NCI-H128 (cell line): ENCODE measurements around the gene MTOR.
"Not testable (repeated sequence)": the region's sequence is repeated elsewhere in the genome, so short reads cannot be mapped to it uniquely, and the experiment has no call there.

ENCODE experiments used
- DNase-seq: peaks from one replicate; lab custom pipeline; 2025; ENCODE audit not compliant: unreplicated experiment; lab: John Stamatoyannopoulos, UW

MTOR gene

GRCh38 chr1:11281518-11282331 lies 19.4 kb upstream of the MTOR start:
- DNase-seq = no peak

GRCh38 chr1:11280719-11281376 lies 18.5 kb upstream of the MTOR start:
- no peak for DNase-seq

- no peak for DNase-seq
Observed at GRCh38 chr1:11279630-11280029, 17.3 kb upstream of the MTOR start.

- DNase-seq = no peak
Observed at GRCh38 chr1:11279152-11279551, 16.8 kb upstream of the MTOR start.

GRCh38 chr1:11273595-11274234 lies 11.4 kb upstream of the MTOR start:
- DNase-seq = no peak

- DNase-seq = peak; percentile 68
Observed at GRCh38 chr1:11272832-11273594, 10.7 kb upstream of the MTOR start, which contains the start of gene UBIAD1. Gene UBIAD1, plus strand, starts transcription at chr1:11273198. Its CDS starts 334 bp downstream, at chr1:11273532.

GRCh38 chr1:11272544-11272831 lies 10.1 kb upstream of the MTOR start:
- no peak for DNase-seq

GRCh38 chr1:11267350-11268337 lies 5.3 kb upstream of the MTOR start:
- DNase-seq = not testable (repeated sequence)

- no peak for DNase-seq
Observed at GRCh38 chr1:11266268-11267074, 4.1 kb upstream of the MTOR start.

GRCh38 chr1:11256299-11256698 lies 6.1 kb downstream of the MTOR start:
- no peak for DNase-seq

GRCh38 chr1:11253226-11253625 lies 9.1 kb downstream of the MTOR start:
- DNase-seq = no peak

GRCh38 chr1:11252538-11252937 lies 9.8 kb downstream of the MTOR start:
- DNase-seq = no peak

GRCh38 chr1:11248169-11248568 lies 14.2 kb downstream of the MTOR start:
- DNase-seq = no peak

- DNase-seq = no peak
Observed at GRCh38 chr1:11245904-11246719, 16.2 kb downstream of the MTOR start.

GRCh38 chr1:11245248-11245647 lies 17.1 kb downstream of the MTOR start:
- DNase-seq = no peak

GRCh38 chr1:11238311-11238710 lies 24.0 kb downstream of the MTOR start:
- DNase-seq = no peak

- DNase-seq = no peak
Observed at GRCh38 chr1:11237356-11237755, 25.0 kb downstream of the MTOR start.

GRCh38 chr1:11233208-11233607 lies 29.1 kb downstream of the MTOR start:
- DNase-seq = no peak

GRCh38 chr1:11229203-11229602 lies 33.1 kb downstream of the MTOR start:
- no peak for DNase-seq
